Activated T-helper 1 cell treated with anti-CD3 and anti-CD28 coated beads, Interleukin-2, amount 50 U/mL, for 16 hours (primary cell): ENCODE data around the gene SYNE2.

ENCODE experiments used
- DNase-seq, 2 donors: peaks; one replicate each; pipeline ENCODE4 v3.0.0-alpha.2; 2020; ENCODE audit warnings: low read depth in 1 of 2, low spot score in 1 of 2

The SYNE2 gene

DNA sequence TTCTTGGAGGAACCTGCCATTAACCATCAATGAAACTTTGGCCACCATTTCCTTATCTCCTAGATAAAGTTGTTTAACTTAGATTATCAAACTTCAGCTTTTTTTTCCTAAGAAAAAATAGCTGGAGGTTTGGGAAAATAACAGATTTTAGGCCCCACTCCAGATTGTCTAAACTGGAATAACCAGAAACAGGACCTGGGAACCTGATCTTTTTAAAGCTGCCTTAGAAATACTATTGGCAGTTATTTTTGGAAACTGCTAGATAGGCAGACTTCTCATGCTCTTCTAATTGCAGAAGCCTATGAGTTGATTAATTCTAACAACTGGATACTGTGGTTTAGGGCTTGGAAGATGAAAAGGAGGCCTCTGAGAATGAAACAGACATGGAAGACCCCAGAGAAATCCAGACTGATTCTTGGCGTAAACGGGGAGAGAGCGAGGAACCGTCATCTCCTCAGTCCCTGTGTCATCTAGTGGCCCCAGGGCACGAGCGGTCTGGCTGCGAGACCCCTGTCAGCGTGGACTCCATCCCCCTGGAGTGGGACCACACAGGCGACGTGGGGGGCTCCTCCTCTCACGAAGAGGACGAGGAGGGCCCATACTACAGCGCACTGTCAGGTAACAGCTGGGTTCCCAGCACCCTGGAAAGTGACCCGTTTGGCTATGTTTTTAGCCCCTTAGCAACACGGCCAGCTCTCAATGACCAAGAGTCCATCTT, 361.2 kb downstream of the SYNE2 start:
- no peak for DNase-seq

DNA sequence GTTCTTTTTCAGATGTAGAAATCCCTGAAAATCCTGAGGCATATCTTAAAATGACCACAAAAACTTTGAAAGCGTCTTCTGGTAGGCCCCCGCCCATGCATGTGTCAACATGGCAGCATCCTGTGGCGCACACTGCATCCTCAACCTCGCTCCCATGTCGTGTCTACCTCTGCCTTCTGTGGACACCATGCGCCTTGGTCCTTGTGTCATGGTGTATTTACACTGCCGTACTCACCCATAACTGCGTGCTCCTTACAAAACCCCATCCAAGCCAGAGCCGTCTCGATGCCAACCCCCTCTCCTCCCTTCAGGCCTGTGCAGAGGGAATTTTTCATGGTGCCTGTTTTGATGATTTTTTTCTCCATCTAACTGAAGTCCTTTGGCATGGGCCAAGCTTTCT, 362.5 kb downstream of the SYNE2 start:
- DNase-seq, result no peak

DNA sequence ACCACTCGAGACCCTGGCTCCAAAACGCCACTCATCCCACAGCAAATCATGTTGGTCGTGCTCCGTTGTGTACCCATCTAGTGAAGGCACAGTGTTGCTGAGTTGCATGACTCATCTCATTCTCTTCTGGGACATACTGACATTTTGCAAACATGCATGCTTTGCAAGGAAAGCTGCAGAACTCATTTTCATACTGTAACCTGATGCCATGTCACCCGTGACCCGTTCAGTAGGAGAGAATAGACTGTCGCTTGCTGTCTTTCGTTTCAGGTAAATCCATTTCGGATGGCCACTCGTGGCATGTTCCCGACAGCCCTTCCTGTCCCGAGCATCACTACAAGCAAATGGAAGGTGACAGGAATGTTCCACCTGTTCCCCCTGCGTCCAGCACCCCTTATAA, 363.2 kb downstream of the SYNE2 start:
- no peak for DNase-seq

DNA sequence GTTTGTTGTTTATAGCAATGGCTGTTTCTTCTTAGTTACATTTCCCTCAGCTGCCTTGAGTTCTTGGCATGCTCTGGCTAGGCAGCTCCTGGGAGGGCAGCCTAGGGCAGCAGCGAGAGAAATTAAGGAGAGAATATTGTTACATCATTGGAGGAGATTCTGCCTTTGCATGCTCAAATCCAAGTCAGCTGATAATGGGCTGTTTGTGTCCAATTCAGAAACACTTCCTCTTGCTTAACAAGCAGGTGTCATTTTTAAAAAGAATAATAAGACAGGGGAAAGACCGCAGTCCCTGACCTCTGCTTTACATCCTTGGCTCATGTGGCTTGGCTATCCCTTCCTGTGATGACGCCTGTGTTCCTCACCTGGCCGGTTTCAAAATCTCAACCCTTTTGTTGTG, 364.5 kb downstream of the SYNE2 start:
- DNase-seq, result no peak

DNA sequence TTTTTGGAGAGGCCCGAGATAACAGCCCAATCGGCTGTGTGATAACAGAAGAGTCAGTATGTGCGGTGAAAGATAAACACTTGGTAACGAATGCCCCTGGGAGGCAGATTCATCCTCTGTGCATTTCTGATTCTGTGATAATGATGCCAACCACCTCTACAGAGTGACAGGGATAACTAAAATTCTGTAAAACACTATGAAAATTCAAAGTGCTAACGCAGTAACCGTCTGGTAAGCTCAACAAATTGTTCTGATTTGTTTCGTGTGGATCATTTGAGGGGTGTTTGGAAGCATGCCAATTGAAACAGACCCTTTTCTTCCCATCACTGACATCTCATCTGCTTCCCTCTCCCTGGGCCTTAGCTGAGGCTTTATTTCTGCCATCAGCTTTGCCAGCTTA, 365.0 kb downstream of the SYNE2 start:
- no peak for DNase-seq

DNA sequence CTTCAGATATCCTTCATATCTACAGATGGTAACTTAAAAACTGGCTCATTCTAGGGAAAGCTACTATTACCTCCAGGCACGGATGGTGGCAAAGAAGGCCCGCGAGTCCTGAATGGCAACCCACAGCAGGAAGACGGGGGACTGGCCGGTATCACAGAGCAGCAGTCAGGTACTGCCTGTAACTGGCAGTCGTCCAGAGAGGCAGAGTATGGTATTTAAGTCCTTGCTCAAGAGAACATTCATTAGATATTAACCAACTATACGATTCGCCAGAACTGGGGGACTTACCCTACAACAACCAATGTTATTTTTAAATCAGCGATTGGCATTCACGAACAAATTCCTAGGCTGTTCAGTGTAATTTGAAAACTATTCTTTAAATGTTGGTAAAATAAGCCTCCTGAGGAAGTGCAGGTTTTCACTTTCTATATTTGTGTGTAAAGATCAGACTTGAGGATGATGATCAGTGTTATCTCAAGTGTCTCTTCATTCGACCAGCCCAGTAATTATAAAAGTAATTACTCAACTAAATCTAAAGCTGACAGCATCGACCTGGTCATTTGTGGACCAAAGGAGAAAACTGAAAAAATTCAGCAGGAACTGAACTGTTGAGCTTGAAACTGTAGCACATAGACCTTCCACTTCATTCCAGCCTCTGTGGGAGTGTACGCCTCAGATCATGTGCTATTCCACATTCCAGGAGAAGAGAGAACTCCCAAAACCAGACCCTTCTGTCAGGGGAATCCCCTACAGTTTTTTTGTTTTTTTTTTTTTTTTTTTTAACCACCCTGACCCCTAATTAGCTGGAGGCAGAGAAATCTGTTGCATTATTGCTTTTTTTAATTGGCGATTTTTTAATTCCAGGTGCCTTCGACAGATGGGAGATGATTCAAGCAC, 365.8 kb downstream of the SYNE2 start:
- no peak for DNase-seq

DNA sequence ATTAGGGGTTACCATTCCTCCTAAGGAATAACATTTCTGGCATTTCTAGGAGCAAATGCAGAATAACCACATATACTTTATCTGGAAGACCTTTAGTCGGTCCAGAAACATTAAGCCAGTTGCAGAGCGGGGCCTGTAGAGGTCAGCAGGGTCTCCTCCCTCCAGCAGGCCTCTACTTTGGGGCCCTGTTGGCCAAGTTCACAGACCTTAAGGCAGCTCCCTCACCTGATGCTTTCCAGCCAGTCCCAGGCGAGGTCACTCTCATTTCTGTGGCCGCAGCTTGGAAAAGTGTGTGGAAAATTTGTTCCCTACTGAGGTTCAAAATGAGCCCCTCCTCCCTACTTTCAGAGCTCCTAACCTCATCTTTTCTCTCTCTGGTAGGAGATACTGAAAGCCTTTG, 367.3 kb downstream of the SYNE2 start:
- DNase-seq, result no peak

DNA sequence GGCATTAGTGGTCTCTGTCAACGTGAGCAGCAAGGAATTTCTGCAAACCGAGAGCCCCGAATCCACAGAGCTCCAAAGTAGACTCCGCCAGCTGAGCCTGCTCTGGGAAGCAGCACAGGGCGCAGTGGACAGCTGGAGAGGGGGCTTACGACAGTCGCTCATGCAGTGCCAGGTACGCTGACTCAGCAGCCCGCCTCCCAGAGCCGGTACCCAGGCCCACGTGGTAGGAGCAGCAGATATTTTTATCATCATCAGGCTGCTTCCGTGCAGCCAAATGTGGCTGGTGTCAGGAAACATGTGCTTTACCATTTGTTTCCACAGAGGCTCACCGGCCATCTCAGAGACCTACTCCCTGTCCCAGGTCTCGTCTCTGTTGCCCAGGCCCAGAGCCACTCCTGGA, 367.7 kb downstream of the SYNE2 start:
- DNase-seq, result no peak

DNA sequence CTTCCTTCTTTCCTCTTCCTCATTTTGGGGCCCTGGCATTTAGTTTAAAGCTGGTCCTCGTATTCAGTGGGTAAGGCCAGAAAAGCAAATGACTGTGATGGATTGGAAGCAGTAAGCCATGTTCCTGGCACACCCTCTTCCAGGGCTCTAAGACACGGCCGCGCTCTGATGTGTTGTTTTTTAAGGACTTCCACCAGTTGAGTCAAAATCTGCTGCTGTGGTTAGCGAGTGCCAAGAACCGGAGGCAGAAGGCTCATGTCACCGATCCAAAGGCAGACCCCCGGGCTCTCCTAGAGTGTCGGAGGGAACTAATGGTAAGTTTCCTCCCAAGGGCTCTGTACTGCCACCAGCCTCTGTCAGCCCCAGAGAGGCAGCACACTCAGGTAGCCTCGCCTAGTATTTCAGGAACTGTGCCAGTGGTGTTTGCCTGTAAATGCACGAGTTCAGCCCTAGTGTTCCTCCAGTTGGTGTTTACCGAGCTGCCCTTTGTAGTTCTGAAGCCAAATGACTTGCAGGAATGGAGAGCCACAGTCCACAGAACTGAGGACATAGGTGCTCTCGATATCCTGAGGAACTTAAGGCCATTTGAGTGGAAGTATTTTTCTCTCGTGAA, 368.7 kb downstream of the SYNE2 start:
- no peak for DNase-seq

DNA sequence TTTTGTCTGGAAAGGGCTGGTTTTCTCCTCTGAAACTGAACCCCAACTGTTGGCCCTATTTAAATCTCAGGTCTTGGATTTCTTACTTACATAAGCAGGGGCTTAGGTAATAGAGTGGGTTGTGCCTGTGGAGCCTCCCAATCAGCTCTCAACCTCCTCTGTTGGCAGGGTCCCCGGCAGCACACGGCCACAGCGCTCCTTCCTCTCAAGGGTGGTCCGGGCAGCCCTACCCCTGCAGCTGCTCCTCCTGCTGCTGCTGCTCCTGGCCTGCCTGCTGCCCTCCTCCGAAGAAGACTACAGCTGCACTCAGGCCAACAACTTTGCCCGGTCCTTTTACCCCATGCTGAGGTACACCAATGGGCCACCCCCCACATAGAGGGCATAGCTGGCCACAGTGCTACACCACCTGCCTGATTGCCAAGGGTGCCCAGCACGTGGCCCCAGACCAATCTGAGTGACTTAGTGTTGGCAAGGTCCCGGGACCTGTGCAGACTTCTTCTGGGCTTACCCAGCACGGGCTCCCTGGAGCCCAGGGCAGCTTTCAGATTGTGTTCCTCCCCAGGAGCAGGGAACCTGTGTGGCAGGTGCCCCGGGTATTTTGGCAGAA, 372.4 kb downstream of the SYNE2 start:
- DNase-seq, result no peak

DNA sequence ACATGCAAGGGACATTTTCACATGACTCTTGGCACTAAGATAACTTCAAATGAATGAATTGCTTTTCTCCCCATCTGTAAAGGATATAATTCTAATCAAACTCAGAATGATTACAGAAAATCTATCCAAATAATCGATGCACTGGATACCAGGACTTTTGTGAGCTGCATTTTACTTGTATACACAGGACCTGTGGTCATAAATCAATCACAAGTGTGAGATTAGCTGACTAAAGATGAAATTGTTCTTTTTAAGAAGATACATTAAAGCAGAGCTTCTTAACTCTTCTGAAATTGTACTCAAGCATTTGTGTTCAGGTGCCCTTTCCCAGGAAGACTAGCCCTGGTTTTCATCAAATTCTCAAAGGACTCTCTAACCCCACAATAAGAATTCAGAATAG, 375.1 kb downstream of the SYNE2 start:
- DNase-seq, result no peak

DNA sequence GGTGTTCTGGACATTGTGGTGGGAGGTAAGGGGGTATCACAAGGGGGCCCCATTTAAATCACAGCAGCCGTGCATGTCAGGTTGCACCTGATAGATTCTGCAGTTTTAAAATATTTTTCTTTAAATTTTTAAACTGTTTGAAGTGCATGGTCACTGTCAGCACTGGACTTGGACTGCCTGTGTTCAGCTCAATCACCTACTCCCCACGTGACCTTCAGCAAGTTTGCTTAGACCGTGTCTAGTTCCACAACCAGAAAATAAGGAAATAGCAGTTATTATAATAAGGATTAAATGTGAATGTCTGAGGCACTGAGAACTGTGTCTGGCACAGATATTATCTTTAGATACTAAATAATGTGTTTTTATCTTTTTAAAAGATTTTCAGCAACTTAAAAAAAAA, 376.7 kb downstream of the SYNE2 start:
- DNase-seq, result no peak

DNA sequence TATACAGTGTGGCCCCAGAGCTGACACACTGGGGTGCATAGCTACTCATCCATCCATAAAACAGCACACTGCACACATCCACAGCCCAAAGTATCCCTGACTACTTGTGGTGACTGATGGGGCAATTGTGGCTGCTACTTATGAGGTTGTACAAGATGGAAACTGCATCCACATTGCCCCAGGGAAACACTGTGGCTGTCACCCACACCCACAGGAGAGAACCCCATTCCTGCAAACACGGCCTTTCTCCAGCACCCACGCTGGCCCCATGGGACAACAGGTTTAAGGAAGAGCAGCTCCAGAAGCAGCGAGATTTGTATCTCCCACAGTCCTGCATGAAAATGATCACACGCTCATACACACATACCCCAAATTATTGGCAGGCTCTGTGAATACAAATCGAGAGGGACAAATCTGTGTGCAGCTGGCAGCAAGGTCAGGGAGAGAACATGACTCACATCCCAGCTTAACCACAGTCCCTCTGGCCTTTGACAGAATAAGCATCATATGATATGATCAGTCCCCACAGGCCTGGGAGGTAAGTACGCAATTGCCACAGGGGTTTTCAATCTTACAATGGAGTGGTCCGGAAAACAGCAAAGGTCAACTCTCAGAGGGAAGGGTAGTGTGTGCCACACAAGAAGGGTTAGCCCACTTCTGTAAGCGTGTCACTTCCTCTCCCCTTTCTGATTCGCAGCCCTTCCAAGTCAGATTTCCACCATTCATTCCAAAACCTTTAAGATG, 379.5 kb downstream of the SYNE2 start:
- DNase-seq, result no peak

DNA sequence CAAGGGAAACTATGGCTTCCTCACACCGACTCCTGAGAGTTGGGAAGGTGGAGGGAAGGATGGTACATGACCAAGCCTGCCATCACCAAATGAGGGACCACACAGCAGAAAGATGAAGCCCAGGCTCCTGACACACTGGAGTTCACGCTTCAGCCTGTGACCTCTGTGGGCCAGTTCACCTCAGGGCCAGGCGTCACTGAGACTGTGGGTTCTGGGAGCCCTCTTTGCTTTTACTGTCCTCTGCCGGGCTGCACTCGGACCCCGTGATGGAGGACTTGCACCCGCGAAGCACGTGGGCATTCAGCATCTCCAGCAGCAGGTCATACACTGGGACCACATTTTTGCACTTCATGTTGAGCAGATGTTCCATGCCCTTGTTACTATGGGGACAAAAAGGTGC, 380.1 kb downstream of the SYNE2 start:
- DNase-seq, result no peak

DNA sequence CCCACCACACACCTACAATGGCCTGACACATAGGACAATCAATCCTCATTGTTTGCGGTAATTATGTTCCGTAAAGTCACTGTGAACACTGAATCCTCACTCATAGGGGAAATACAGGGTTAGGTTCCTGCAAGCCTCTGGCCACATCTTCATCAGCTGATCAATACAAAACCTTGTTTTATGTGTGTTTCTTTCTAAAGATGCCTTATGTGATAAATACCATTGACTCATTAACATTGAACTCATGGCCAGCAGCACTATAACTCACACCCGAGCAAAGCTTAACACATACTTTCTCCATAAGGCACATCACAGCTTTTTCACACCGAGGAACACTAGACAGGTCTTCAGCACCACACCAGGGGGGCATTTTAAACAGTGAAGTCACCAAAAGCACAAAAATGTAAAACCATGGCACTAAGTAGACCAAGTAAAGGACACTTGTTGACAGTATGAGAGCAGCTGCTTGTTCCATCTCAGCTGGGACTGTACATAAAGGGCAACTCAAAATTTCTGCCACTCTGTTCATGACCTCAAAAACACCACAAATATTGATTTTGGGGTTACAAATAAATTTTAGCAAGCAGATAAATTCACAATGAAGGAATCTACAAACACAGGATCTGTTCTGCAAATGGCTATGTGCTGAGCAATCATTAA, 380.9 kb downstream of the SYNE2 start:
- DNase-seq, result no peak

DNA sequence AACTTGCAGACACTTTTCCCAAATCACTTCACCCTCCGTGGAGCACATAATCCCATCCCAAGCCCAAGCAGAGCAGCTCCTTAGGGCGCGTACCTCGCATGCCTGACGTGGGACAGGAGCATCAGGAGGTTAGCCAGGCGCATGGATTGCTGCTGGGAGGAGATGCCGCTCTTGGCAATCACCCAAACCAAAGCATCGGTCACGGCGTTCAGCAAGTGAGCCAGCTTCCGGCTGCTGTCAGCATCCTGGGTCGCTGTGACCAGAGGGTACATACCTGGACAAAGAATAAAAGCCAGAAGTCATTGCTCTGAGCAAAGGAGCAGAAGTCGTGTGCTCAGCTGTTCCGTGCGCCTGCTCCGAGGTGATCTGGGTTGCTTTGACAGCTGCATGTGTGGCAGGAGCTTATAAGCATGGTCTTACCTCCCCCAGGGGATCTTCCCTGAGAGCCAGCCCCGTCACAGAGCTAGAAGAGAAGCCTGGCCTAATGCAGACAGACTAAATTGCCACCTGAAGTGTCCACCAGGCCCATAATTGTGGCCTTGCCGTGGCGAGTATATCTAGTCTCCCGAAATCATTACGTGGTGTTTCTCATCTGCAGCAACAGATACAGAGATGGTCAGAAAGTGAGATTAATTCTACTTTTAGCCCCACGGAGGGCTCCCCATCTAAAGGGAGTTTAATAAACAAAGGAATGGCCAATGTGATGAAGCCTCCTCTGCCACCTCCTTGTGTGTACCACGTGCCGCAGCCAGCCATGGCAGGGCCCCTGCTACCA, 382.3 kb downstream of the SYNE2 start:
- DNase-seq, result no peak

DNA sequence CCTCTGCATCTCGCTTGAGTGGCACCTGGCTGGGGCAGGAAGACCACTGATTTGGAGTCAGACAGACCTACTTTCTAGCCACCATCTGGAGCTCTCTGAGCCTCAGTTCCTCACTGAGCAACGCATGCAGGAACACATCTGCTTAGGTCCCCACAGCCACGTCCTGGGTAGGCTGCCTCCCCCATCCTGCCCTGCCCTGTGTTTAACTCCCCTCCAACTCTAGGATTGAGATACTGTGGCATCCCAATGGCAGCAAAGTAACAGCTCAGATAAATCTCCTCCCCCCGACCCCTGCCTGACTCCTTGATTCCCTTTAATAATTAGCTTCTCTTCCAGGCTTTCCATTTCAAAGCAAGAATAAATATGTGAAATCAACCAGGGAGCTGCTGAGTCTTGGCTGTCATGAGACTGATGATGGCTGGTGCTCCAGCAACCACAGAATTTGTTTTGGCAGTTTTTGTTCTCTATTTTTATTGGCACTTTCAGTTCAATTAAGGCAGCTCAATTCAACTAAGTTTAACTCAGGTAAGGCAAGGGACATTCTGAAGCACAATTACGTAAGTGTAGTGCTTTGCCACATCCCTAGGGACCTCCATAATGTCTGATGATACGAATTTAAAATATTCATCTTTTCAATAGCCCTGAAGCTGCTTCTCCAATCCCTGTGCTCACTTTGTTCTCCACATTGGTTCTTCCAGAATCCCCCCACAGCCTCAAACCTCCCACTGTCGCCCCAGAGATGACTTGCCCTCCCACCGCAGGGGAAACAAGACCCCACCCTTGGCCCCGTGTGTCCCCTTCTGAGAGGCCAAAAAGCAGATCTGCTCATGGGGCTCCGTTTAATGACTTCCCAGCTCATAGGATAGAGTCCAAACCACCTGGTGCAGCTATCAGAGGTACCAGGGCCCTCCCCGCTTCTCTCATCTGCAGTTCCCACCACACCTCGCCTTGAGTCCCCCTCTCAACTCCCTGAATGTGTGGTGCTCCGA, 383.1 kb downstream of the SYNE2 start:
- DNase-seq, result no peak

DNA sequence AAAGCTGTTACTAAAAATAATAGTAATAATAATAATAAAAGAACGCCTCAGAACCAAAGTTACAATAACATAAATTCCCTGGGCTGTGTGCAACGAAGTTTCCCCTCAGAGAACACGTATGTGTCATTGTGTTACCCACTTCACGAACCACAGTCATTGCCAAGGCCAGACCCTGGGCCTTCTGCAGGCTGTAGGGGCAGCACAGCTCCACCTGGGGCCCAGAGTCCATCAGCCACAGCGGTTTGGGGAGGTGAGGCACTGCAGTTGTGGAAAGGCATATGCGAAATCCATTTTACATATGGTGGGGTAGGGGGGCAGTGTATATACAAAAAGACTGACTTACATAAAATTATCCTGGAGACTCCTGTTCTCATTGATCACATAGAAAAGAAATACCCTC, 385.2 kb downstream of the SYNE2 start:
- DNase-seq, result no peak

DNA sequence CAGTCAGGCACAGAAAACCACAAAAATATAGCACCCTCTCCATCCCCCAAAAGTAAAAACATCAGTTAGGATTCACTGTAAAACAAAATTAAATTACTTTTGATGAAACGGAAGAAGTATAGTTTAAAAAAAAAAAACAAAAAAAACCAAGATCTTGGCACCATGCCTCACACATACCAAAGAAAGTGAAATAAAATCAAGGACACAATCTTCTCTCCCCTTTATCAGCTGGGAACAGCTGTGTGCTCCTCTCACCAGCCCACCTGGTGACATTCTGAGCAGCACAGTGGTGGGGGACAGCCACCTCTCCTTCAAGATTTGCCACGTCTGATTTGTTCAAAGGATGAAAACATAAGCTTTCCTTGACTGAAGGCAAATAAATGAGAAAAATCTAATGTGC, 385.8 kb downstream of the SYNE2 start:
- DNase-seq, result no peak
